DMS153 treated with DMSO at 0.1 percent for 48 hours (cell line): Measurements from ENCODE around the gene NLRC5.

Source experiments
- DNase-seq: peaks from one replicate; lab custom pipeline; 2025; ENCODE audit not compliant: unreplicated experiment; lab: John Stamatoyannopoulos, UW

The NLRC5 gene

GRCh38 chr16:56988948-56989945 is at the start of gene NLRC5:
NLRC5 (plus strand) TSS chr16:56989557; CDS start chr16:57020713, 31,156 bp downstream.
- peak; percentile 41 for DNase-seq

GRCh38 chr16:56939801-56940200 is 49.6 kb upstream of the NLRC5 start:
- DNase-seq, result no peak

- DNase-seq, result no peak
Observed at GRCh38 chr16:56941092-56941491, 48.3 kb upstream of the NLRC5 start.

- DNase-seq, result no peak
Observed at GRCh38 chr16:56941856-56942331, 47.5 kb upstream of the NLRC5 start.

GRCh38 chr16:56943761-56944375 is 45.5 kb upstream of the NLRC5 start:
- DNase-seq, result no peak

- no peak for DNase-seq
Observed at GRCh38 chr16:56944954-56945839, 44.2 kb upstream of the NLRC5 start.

- no peak for DNase-seq
Observed at GRCh38 chr16:56945847-56946527, 43.4 kb upstream of the NLRC5 start.

GRCh38 chr16:56946767-56947603 is 42.4 kb upstream of the NLRC5 start:
- no peak for DNase-seq

GRCh38 chr16:56947604-56947995 is 41.8 kb upstream of the NLRC5 start:
- DNase-seq, result no peak

GRCh38 chr16:56948234-56948633 is 41.1 kb upstream of the NLRC5 start:
- DNase-seq, result no peak

GRCh38 chr16:56950051-56950450 is 39.3 kb upstream of the NLRC5 start:
- DNase-seq, result no peak

- DNase-seq, result no peak
Observed at GRCh38 chr16:56950455-56950854, 38.9 kb upstream of the NLRC5 start.

GRCh38 chr16:56950881-56951771 is 38.2 kb upstream of the NLRC5 start:
- DNase-seq, result peak; percentile 4

- DNase-seq, result no peak
Observed at GRCh38 chr16:56953006-56953405, 36.4 kb upstream of the NLRC5 start.

- no peak for DNase-seq
Observed at GRCh38 chr16:56956076-56956475, 33.3 kb upstream of the NLRC5 start.

- DNase-seq, result no peak
Observed at GRCh38 chr16:56956756-56957155, 32.6 kb upstream of the NLRC5 start.

GRCh38 chr16:56960681-56961281 is 28.6 kb upstream of the NLRC5 start:
- no peak for DNase-seq

GRCh38 chr16:56961386-56961785 is 28.0 kb upstream of the NLRC5 start:
- no peak for DNase-seq
